WTC11 (cell line): Measurements from ENCODE around the gene ADCY1.

ENCODE experiments used
- CTCF ChIP-seq: fragments of 200-600 bp; IDR thresholded peaks from 2 replicates; pipeline ENCODE4 v1.8.0; 2022; ENCODE audit warnings: antibody characterized with exemption
- GABPB1 ChIP-seq: sonication (generic); formaldehyde crosslinking; IDR thresholded peaks from 2 replicates; pipeline ENCODE4 v1.8.1; 2023; ENCODE audit warnings: mild to moderate bottlenecking, missing genetic modification reagents
- PRRX2 ChIP-seq: fragments of 250-450 bp; sonication (Bioruptor Pico); IDR thresholded peaks from 2 replicates; pipeline ENCODE4 v1.8.0; 2021; ENCODE audit warnings: mild to moderate bottlenecking

GRCh38 chr7:45689011-45689796 lies 115.0 kb downstream of the ADCY1 start:
- TF ChIP-seq GABPB1 (CRISPR knock-in tag), result no peak
- TF ChIP-seq PRRX2 (CRISPR knock-in tag), result no peak
- no peak for TF ChIP-seq CTCF
